K562 (cell line): Measurements from ENCODE around the gene VAPB. TPM values are rescaled to one million over a fixed set of nuclear protein-coding genes. Genes with fewer than 3 reads are reported as not detected.

ENCODE experiments used
- ATAC-seq: fragments of 200-7000 bp; cut with Tn5 transposase; 3 replicates; pipeline ENCODE4 v1.9.1; 2020; ENCODE audit warnings: moderate library complexity
- BruUV-seq: library from RNA; stranded (reverse); fragments of 400-500 nt; replicated peaks from 2 replicates; lab custom pipeline; 2021; lab: Mats Ljungman, UMichigan
- CTCF ChIA-PET: fragments of 300-600 bp; formaldehyde crosslinking; extraction: SDS; loops from one replicate; lab custom pipeline; 2021; ENCODE audit warnings: low intra/inter-chr PET ratio; lab: Yijun Ruan, JAX
- POLR2A ChIA-PET: fragments of 300-600, 350-650 bp; sonication (Branson Sonifier 250); formaldehyde crosslinking; extraction: SDS; loops from one replicate; lab custom pipeline; 2021; ENCODE audit warnings: antibody characterized with exemption, inconsistent platforms; lab: Yijun Ruan, JAX
- DNase-seq, 4 experiments: peaks; one replicate each; pipeline versions ENCODE4 v3.0.0 to v3.0.0-alpha.2; 2011 to 2018; ENCODE audit warnings: low spot score in 3 of 4, mixed read lengths in 3 of 4; ENCODE audit errors: extremely low read depth in 1 of 4
- FAIRE-seq: peaks from 2 replicates; lab custom pipeline; 2011; peaks lifted over from hg19 to GRCh38; lab: Jason Lieb, UNC
- H2AFZ ChIP-seq: 2 replicates; pipeline ENCODE4 v1.6.0; 2011; ENCODE audit warnings: low read depth, low read length, control low read depth, inconsistent platforms
- H3K27ac ChIP-seq: fragments of 200-600 bp; 3 replicates; pipeline ENCODE4 v1.8.0; 2011; ENCODE audit warnings: low read depth, mild to moderate bottlenecking, control low read depth, inconsistent platforms, low read length, moderate library complexity, mixed read lengths; ENCODE audit errors: extremely low read depth
- H3K27me3 ChIP-seq, 2 experiments: fragments of 300-600 bp in 1 of 2; 2 replicates in 1 of 2; 3 replicates in 1 of 2; pipeline versions ENCODE4 v1.6.0 to v1.8.0; 2011; ENCODE audit warnings: inconsistent platforms in 2 of 2, low read length in 2 of 2, mild to moderate bottlenecking in 1 of 2, mixed read lengths in 1 of 2, moderate library complexity in 1 of 2; ENCODE audit not compliant: control insufficient read depth in 2 of 2, insufficient read depth in 2 of 2
- H3K36me3 ChIP-seq: fragments of 300-600 bp; 3 replicates; pipeline ENCODE4 v1.8.0; 2011; ENCODE audit warnings: mild to moderate bottlenecking, low read length, inconsistent platforms; ENCODE audit not compliant: control insufficient read depth, insufficient read depth
- H3K4me1 ChIP-seq, 2 experiments: fragments of 200-600 bp in 1 of 2; replicated peaks in 1 of 2; 2 replicates in 1 of 2; 3 replicates in 1 of 2; pipeline versions ENCODE4 v1.5.1 to v1.8.0; 2011; ENCODE audit warnings: inconsistent platforms in 2 of 2, low read length in 2 of 2, mild to moderate bottlenecking in 1 of 2, mixed read lengths in 1 of 2, moderate library complexity in 1 of 2; ENCODE audit not compliant: control insufficient read depth in 2 of 2, insufficient read depth in 2 of 2
- H3K4me2 ChIP-seq: 2 replicates; pipeline ENCODE4 v1.6.1; 2011; ENCODE audit warnings: low read length, control low read depth, inconsistent platforms, mixed read lengths; ENCODE audit not compliant: insufficient read depth
- H3K4me3 ChIP-seq: fragments of 200-600 bp; sonication (generic), shearing (Covaris generic); 2 replicates; pipeline ENCODE4 v1.5.1; 2016; ENCODE audit warnings: control low read depth, inconsistent platforms
- H3K79me2 ChIP-seq: fragments of 200-600 bp; 3 replicates; pipeline ENCODE4 v1.8.0; 2011; ENCODE audit warnings: low read length, inconsistent platforms; ENCODE audit not compliant: control insufficient read depth, insufficient read depth
- H3K9ac ChIP-seq, 2 experiments: 2 replicates each; pipeline versions ENCODE4 v1.6.0 to v1.6.1; 2011; ENCODE audit warnings: low read depth in 2 of 2, low read length in 2 of 2, control low read depth in 1 of 2, inconsistent platforms in 1 of 2, mild to moderate bottlenecking in 1 of 2, mixed read lengths in 1 of 2; ENCODE audit not compliant: insufficient read depth in 1 of 2
- H3K9me1 ChIP-seq: one replicate; pipeline ENCODE4 v1.6.0; 2011; ENCODE audit warnings: inconsistent platforms, mild to moderate bottlenecking, low read length, moderate library complexity; ENCODE audit not compliant: control insufficient read depth, insufficient read depth
- H3K9me3 ChIP-seq: replicated peaks from 2 replicates; pipeline ENCODE4 v1.5.1; 2011; ENCODE audit warnings: low read depth, low read length, inconsistent platforms; ENCODE audit not compliant: control insufficient read depth, insufficient read depth
- H4K20me1 ChIP-seq: replicated peaks from 2 replicates; pipeline ENCODE4 v1.6.1; 2011; ENCODE audit warnings: low read length, inconsistent platforms, mixed read lengths; ENCODE audit not compliant: control insufficient read depth, insufficient read depth
- CBX3 ChIP-seq, 2 experiments: IDR thresholded peaks; 1 replicate in 1 of 2; 2 replicates in 1 of 2; pipeline ENCODE4 v1.6.1; 2012; ENCODE audit warnings: inconsistent platforms in 2 of 2, low read length in 2 of 2, borderline replicate concordance in 1 of 2, control low read depth in 1 of 2
- ILF3 ChIP-seq: fragments of 450-650 bp; IDR thresholded peaks from 2 replicates; pipeline ENCODE4 v1.6.1; 2018; ENCODE audit warnings: antibody characterized with exemption, mild to moderate bottlenecking, moderate library complexity, borderline replicate concordance
- KLF10 ChIP-seq: fragments of 250-450 bp; sonication (Bioruptor Pico); IDR thresholded peaks from 2 replicates; pipeline ENCODE4 v1.6.1; 2021; ENCODE audit warnings: matching md5 sums
- MYNN ChIP-seq, 2 experiments: sonication (generic); formaldehyde crosslinking in 1 of 2; IDR thresholded peaks; 2 replicates each; pipeline versions ENCODE4 v1.5.0 to v1.6.1; 2016 to 2020; ENCODE audit warnings: antibody characterized with exemption in 1 of 2, missing genetic modification reagents in 1 of 2
- POLR2B ChIP-seq: fragments of 450-650 bp; IDR thresholded peaks from 2 replicates; pipeline ENCODE4 v1.6.1; 2018; ENCODE audit warnings: low read depth; ENCODE audit not compliant: partially characterized antibody
- TSC22D4 ChIP-seq: fragments of 450-650 bp; IDR thresholded peaks from 2 replicates; pipeline ENCODE4 v1.6.1; 2016; ENCODE audit warnings: missing genetic modification characterization, missing biosample characterization, control low read depth
- XRCC3 ChIP-seq: fragments of 450-650 bp; IDR thresholded peaks from 2 replicates; pipeline ENCODE4 v1.6.1; 2017; ENCODE audit warnings: mild to moderate bottlenecking, moderate library complexity
- ZFP1 ChIP-seq: fragments of 450-650 bp; formaldehyde crosslinking; IDR thresholded peaks from 2 replicates; pipeline ENCODE4 v1.4.0; 2020; ENCODE audit warnings: mild to moderate bottlenecking, mixed read lengths
- ZNF586 ChIP-seq: fragments of 450-650 bp; formaldehyde crosslinking; conservative IDR thresholded peaks from 2 replicates; pipeline ENCODE4 v1.4.0; 2020; ENCODE audit warnings: mild to moderate bottlenecking, moderate library complexity
- WGBS: fragments of 100-300 bp; shearing (Covaris generic); methylation state at CpG from one replicate; pipeline ENCODE4 v1.1.6; 2016; ENCODE audit warnings: low coverage, mixed read lengths; ENCODE audit not compliant: insufficient coverage; ENCODE audit errors: missing lambda C conversion rate; 5-methylcytosine and 5-hydroxymethylcytosine counted together
- in situ Hi-C: fragments of 300-500 bp; cut with MboI; formaldehyde crosslinking; loops from 4 replicates; pipeline ENCODE4 v1.15.0; 2018; ENCODE audit warnings: inconsistent platforms, mixed read lengths
- intact Hi-C: fragments of 100-400 bp; cut with micrococcal nuclease; formaldehyde crosslinking; loops from 2 replicates; pipeline ENCODE4 v1.14.2; 2022
- polyA plus RNA-seq, 8 experiments: library from polyadenylated mRNA; depleted of rRNA in 4 of 8; stranded (reverse) in 5 of 8; unstranded in 3 of 8; fragments of >200 nt; fragmentation: Nextera tagmentation in 2 of 8; fragmentation: Illumina TruSeq in 1 of 8; extraction: Ambion mirVana in 2 of 8; extraction: Trizol in 1 of 8; gene quantifications; 2 replicates each; pipeline versions ENCODE4 v1.2.1 to v1.2.3, GENCODE V29; 2011 to 2014; ENCODE audit warnings: inconsistent platforms in 1 of 8, missing spikeins in 1 of 8
- total RNA-seq, 7 experiments: library from RNA; depleted of rRNA in 6 of 7; stranded (reverse); fragments of >200 nt in 6 of 7; fragmentation: Illumina TruSeq in 2 of 7; extraction: Trizol in 2 of 7; gene quantifications; 2 replicates each; pipeline versions ENCODE4 v1.2.1 to v1.2.3, GENCODE V29; 2011 to 2021; ENCODE audit warnings: low replicate concordance in 1 of 7
- TF ChIP-seq, protein P1 (sequence below): fragments of 250-450 bp; sonication (Bioruptor Pico); IDR thresholded peaks from 2 replicates; pipeline ENCODE4 v1.8.0; 2022; ENCODE audit warnings: moderate library complexity, mild to moderate bottlenecking, inconsistent platforms
- TF ChIP-seq, protein P2 (sequence below): fragments of 200-400 bp; formaldehyde crosslinking; IDR thresholded peaks from 2 replicates; pipeline ENCODE4 v1.6.1; 2017; ENCODE audit warnings: mild to moderate bottlenecking, low read depth, low read length, moderate library complexity

Gene VAPB
- total and polyA plus RNA-seq, 9 of the 15 experiments (the other 6 are each of a cell fraction or from before 2014, with no cell fraction given): 3.4 to 51.0 (median 27.9) TPM

- TF ChIP-seq POLR2B (no peak), ILF3 (no peak), KLF10 (CRISPR knock-in tag) (no peak), XRCC3 (no peak), ZFP1 (no peak), CBX3 (IDR thresholded peaks at IDR 0.05; ENCODE audit: borderline replicate concordance in 1 of 2, low read length in 2 of 2) (no peak), MYNN (IDR thresholded peaks at IDR 0.05) (no peak), MYNN (CRISPR knock-in tag; IDR thresholded peaks at IDR 0.05) (no peak), ZNF586 (CRISPR knock-in tag) (no peak), TSC22D4 (tag) (no peak)
- TF ChIP-seq, protein P1, sequence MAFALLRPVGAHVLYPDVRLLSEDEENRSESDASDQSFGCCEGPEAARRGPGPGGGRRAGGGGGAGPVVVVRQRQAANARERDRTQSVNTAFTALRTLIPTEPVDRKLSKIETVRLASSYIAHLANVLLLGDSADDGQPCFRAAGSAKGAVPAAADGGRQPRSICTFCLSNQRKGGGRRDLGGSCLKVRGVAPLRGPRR (CRISPR knock-in tag): no peak
- TF ChIP-seq, protein P2, sequence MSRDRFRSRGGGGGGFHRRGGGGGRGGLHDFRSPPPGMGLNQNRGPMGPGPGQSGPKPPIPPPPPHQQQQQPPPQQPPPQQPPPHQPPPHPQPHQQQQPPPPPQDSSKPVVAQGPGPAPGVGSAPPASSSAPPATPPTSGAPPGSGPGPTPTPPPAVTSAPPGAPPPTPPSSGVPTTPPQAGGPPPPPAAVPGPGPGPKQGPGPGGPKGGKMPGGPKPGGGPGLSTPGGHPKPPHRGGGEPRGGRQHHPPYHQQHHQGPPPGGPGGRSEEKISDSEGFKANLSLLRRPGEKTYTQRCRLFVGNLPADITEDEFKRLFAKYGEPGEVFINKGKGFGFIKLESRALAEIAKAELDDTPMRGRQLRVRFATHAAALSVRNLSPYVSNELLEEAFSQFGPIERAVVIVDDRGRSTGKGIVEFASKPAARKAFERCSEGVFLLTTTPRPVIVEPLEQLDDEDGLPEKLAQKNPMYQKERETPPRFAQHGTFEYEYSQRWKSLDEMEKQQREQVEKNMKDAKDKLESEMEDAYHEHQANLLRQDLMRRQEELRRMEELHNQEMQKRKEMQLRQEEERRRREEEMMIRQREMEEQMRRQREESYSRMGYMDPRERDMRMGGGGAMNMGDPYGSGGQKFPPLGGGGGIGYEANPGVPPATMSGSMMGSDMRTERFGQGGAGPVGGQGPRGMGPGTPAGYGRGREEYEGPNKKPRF: no peak
- ATAC-seq (no peak), DNase-seq (no peak), FAIRE-seq (no peak)
- Histone ChIP-seq H3K4me2 (no peak overlapping the region), H3K4me3 (no peak overlapping the region), H3K9ac (no peak overlapping the region), H3K36me3 (no peaks in the 10 kb centered on the region), H2AFZ (no peak overlapping the region), H3K79me2 (no peaks in the 10 kb centered on the region), H3K27ac (no peak overlapping the region), H3K4me1 (peaks cover 0 to 7% of the 10 kb centered on the region in 2 experiments; a peak in 1 of 5 replicates), H3K9me1 (peaks cover 4% of the 10 kb centered on the region), H3K9me3 (no peaks in the 10 kb centered on the region), H3K27me3 (peaks cover 2 to 4% of the 10 kb centered on the region in 2 experiments; a peak in 2 of 5 replicates), H4K20me1 (0 out of 2 replicates have a peak, but pooled peaks cover 3% of the 10 kb centered on the region)
- in situ Hi-C loops: no loop called here
- BruUV-seq: no TSS peak
- ChIA-PET CTCF (interaction anchor here (0.8 kb wide), 1 partner anchor 222 kb away, joined by 3 read pairs; no protein-coding TSS in a partner anchor), POLR2A (interaction anchor here (1.3 kb wide), 1 partner anchor 17 kb away, joined by 4 read pairs; no protein-coding TSS in a partner anchor)
- WGBS: 66% methylated on average over 5 of the region's 5 CpGs
- intact Hi-C loops: no loop called here
Observed at GRCh38 chr20:58459058-58459750, 70.2 kb downstream of the VAPB start.
